BJ (cell line): ENCODE data around the gene CCDC192. TPM values are rescaled to one million over a fixed set of nuclear protein-coding genes. Genes with fewer than 3 reads are reported as not detected.

Source experiments
- CTCF ChIA-PET: fragments of 350-600 bp; formaldehyde crosslinking; extraction: SDS; loops from one replicate; lab custom pipeline; 2021; ENCODE audit warnings: antibody characterized with exemption, inconsistent platforms; lab: Yijun Ruan, JAX
- POLR2A ChIA-PET: fragments of 300-600 bp; sonication (Branson Sonifier 250); formaldehyde crosslinking; extraction: SDS; loops from one replicate; lab custom pipeline; 2021; ENCODE audit warnings: antibody characterized with exemption; lab: Charles Lee
- DNase-seq: peaks from one replicate; pipeline ENCODE4 v3.0.0-alpha.2; 2011; ENCODE audit warnings: low read depth
- H3K27me3 ChIP-seq: 2 replicates; pipeline ENCODE4 v1.6.0; 2011; ENCODE audit warnings: low read length; ENCODE audit not compliant: control insufficient read depth, insufficient read depth
- H3K36me3 ChIP-seq: 2 replicates; pipeline ENCODE4 v1.5.1; 2011; ENCODE audit warnings: low read length; ENCODE audit not compliant: control insufficient read depth, insufficient read depth
- H3K4me3 ChIP-seq: 2 replicates; pipeline ENCODE4 v1.5.1; 2011; ENCODE audit warnings: low read depth, mild to moderate bottlenecking, control low read depth, low read length
- CTCF ChIP-seq: IDR thresholded peaks from 2 replicates; pipeline ENCODE4 v1.5.1; 2011; ENCODE audit warnings: low read depth, mild to moderate bottlenecking, control low read depth, inconsistent platforms, low read length, moderate library complexity; ENCODE audit not compliant: insufficient read depth
- polyA plus RNA-seq: library from polyadenylated mRNA; depleted of rRNA; stranded (reverse); fragments of >200 nt; gene quantifications from 2 replicates; pipeline ENCODE4 v1.2.3, GENCODE V29; 2011

The CCDC192 gene
- polyA plus RNA-seq, 1 experiment, result not detected

- ChIA-PET CTCF (interaction anchor here (1.4 kb wide), 1 partner anchor 14 kb away, joined by 4 read pairs; no protein-coding TSS in a partner anchor), POLR2A (no interaction called here)
- no peak overlapping the region for H3K4me3 ChIP-seq
- no peak for DNase-seq
- no peak for TF ChIP-seq CTCF
- no peaks in the 10 kb centered on the region for H3K36me3 ChIP-seq
- no peaks in the 10 kb centered on the region for H3K27me3 ChIP-seq
Observed at GRCh38 chr5:127891942-127892341, 188.8 kb downstream of the CCDC192 start.

GRCh38 chr5:127892467-127893207 lies 189.4 kb downstream of the CCDC192 start:
- ChIA-PET CTCF (interaction anchor here (1.4 kb wide), 1 partner anchor 14 kb away, joined by 4 read pairs; no protein-coding TSS in a partner anchor), POLR2A (no interaction called here)
- DNase-seq, result no peak

GRCh38 chr5:127893232-127893631 lies 190.0 kb downstream of the CCDC192 start:
- Histone ChIP-seq H3K4me3 (no peak overlapping the region), H3K27me3 (no peaks in the 10 kb centered on the region), H3K36me3 (no peaks in the 10 kb centered on the region)
- TF ChIP-seq CTCF, result no peak
- ChIA-PET POLR2A (no interaction called here), CTCF (no interaction called here)
- DNase-seq, result no peak

More at GRCh38 chr5:127892467-127893207, 189.4 kb downstream of the CCDC192 start:
- Histone ChIP-seq H3K27me3 (no peaks in the 10 kb centered on the region), H3K4me3 (no peak overlapping the region), H3K36me3 (no peaks in the 10 kb centered on the region)
- TF ChIP-seq CTCF, result no peak

- no peak for DNase-seq
- TF ChIP-seq CTCF, result no peak
- no peak overlapping the region for H3K4me3 ChIP-seq
- H3K36me3 ChIP-seq, result no peaks in the 10 kb centered on the region
- POLR2A ChIA-PET, result no interaction called here
- H3K27me3 ChIP-seq, result no peaks in the 10 kb centered on the region
- CTCF ChIA-PET, result interaction anchor here (0.7 to 1.0 kb wide), 2 partner anchors 16 to 821 kb away, joined by 3 to 5 read pairs; no protein-coding TSS in a partner anchor
Observed at GRCh38 chr5:127894461-127894860, 191.3 kb downstream of the CCDC192 start.

GRCh38 chr5:127898551-127899213 lies 195.5 kb downstream of the CCDC192 start:
- no peak for TF ChIP-seq CTCF
- Histone ChIP-seq H3K36me3 (no peaks in the 10 kb centered on the region), H3K4me3 (no peak overlapping the region), H3K27me3 (no peaks in the 10 kb centered on the region)
- CTCF ChIA-PET, result interaction anchor here (1.1 to 3.7 kb wide), 7 partner anchors 8 to 302 kb away, joined by 3 to 14 read pairs (median 3); no protein-coding TSS in a partner anchor
- POLR2A ChIA-PET, result interaction anchor here (0.8 kb wide), 1 partner anchor 155 kb away, joined by 8 read pairs; no protein-coding TSS in a partner anchor
- no peak for DNase-seq
